B cell (primary cell): ENCODE results near the gene ADRB2. TPM values are rescaled to one million over a fixed set of nuclear protein-coding genes. Genes with fewer than 3 reads are reported as not detected.

Source experiments
- ATAC-seq: fragments of 200-7000 bp; cut with Tn5 transposase; one replicate; pipeline ENCODE4 v1.10.0; 2021; ENCODE audit warnings: low read depth, mild to moderate bottlenecking, moderate number of reproducible peaks, moderate library complexity
- CTCF ChIA-PET: fragments of 350-600 bp; sonication (Branson Sonifier 250); formaldehyde crosslinking; loops from one replicate; lab custom pipeline; 2021; ENCODE audit warnings: antibody characterized with exemption, inconsistent platforms; lab: Charles Lee
- POLR2A ChIA-PET: fragments of 350-600 bp; sonication (Branson Sonifier 250); formaldehyde crosslinking; loops from one replicate; lab custom pipeline; 2021; ENCODE audit warnings: antibody characterized with exemption; lab: Charles Lee
- DNase-seq: peaks from one replicate; pipeline ENCODE4 v3.0.0; 2013
- H2AFZ ChIP-seq: 2 replicates; pipeline ENCODE4 v1.6.1; 2012; ENCODE audit warnings: mild to moderate bottlenecking, low read depth, low read length; ENCODE audit not compliant: insufficient read depth, poor library complexity, severe bottlenecking
- H3K27ac ChIP-seq, 2 donors: 1 replicate in 1 of 2; 2 replicates in 1 of 2; pipeline ENCODE4 v1.5.1; 2012 to 2013; ENCODE audit warnings: low read length in 2 of 2, mild to moderate bottlenecking in 2 of 2, moderate library complexity in 1 of 2
- H3K27me3 ChIP-seq, 4 experiments: fragments of 200-600 bp in 1 of 4; sonication (generic) in 1 of 4; replicated peaks in 1 of 4; 1 replicate in 2 of 4; 2 replicates in 2 of 4; pipeline versions ENCODE4 v1.6.1 to v1.7.0; 2013 to 2016; ENCODE audit warnings: low read length in 3 of 4, mild to moderate bottlenecking in 2 of 4, mixed read lengths in 1 of 4, moderate library complexity in 1 of 4; ENCODE audit not compliant: insufficient read depth in 4 of 4, control insufficient read depth in 3 of 4; ENCODE audit errors: control extremely low read depth in 1 of 4
- H3K36me3 ChIP-seq, 2 experiments: replicated peaks in 1 of 2; 1 replicate in 1 of 2; 2 replicates in 1 of 2; pipeline versions ENCODE4 v1.6.1 to v1.7.1; 2013; ENCODE audit warnings: low read length in 1 of 2; ENCODE audit not compliant: insufficient read depth in 2 of 2, control insufficient read depth in 1 of 2; ENCODE audit errors: control extremely low read depth in 1 of 2, extremely low read depth in 1 of 2
- H3K4me1 ChIP-seq, 2 donors: fragments of 200-600 bp in 1 of 2; sonication (generic) in 1 of 2; 1 replicate in 1 of 2; 2 replicates in 1 of 2; pipeline versions ENCODE4 v1.5.1 to v1.6.1; 2013 to 2017; ENCODE audit warnings: low read length in 2 of 2; ENCODE audit not compliant: control insufficient read depth in 2 of 2, insufficient read depth in 2 of 2
- H3K4me2 ChIP-seq: replicated peaks from 2 replicates; pipeline ENCODE3; 2012; ENCODE audit warnings: mild to moderate bottlenecking, low read depth, low read length; ENCODE audit not compliant: poor library complexity, severe bottlenecking
- H3K4me3 ChIP-seq, 5 experiments: fragments of 200-600 bp in 1 of 5; sonication (generic) in 1 of 5; 1 replicate in 3 of 5; 2 replicates in 2 of 5; pipeline versions ENCODE4 v1.5.1 to v1.7.0; 2011 to 2016; ENCODE audit warnings: low read length in 4 of 5, mild to moderate bottlenecking in 4 of 5, low read depth in 2 of 5, control low read depth in 1 of 5, moderate library complexity in 1 of 5; ENCODE audit not compliant: insufficient read depth in 1 of 5; ENCODE audit errors: control extremely low read depth in 1 of 5, extremely low read depth in 1 of 5
- H3K79me2 ChIP-seq: fragments of 200-600 bp; sonication (generic); one replicate; pipeline ENCODE4 v1.6.0; 2016; ENCODE audit warnings: low read length; ENCODE audit not compliant: control insufficient read depth, insufficient read depth
- H3K9ac ChIP-seq: fragments of 200-600 bp; sonication (generic); 2 replicates; pipeline ENCODE4 v1.6.1; 2017; ENCODE audit warnings: mild to moderate bottlenecking, low read length, moderate library complexity
- H3K9me3 ChIP-seq, 3 donors: one replicate each; pipeline versions ENCODE4 v1.6.1 to v1.7.1; 2013; ENCODE audit warnings: low read length in 2 of 3; ENCODE audit not compliant: control insufficient read depth in 2 of 3, insufficient read depth in 1 of 3; ENCODE audit errors: control extremely low read depth in 1 of 3
- H4K20me1 ChIP-seq: 2 replicates; pipeline ENCODE4 v1.6.0; 2012; ENCODE audit warnings: mild to moderate bottlenecking, low read length; ENCODE audit not compliant: insufficient read depth, control insufficient read depth, poor library complexity, severe bottlenecking
- H3K27ac Mint-ChIP-seq: one replicate; pipeline ENCODE4 v1.8.0; 2021; ENCODE audit warnings: mixed read lengths
- H3K27me3 Mint-ChIP-seq: one replicate; pipeline ENCODE4 v1.8.0; 2021; ENCODE audit warnings: mixed read lengths
- H3K4me1 Mint-ChIP-seq: one replicate; pipeline ENCODE4 v1.8.0; 2021; ENCODE audit warnings: mixed read lengths
- H3K4me3 Mint-ChIP-seq: one replicate; pipeline ENCODE4 v1.8.0; 2021; ENCODE audit warnings: mixed read lengths
- H3K9me3 Mint-ChIP-seq: one replicate; pipeline ENCODE4 v1.8.0; 2022; ENCODE audit warnings: mixed read lengths; ENCODE audit not compliant: insufficient read depth
- EZH2 ChIP-seq: IDR thresholded peaks from 2 replicates; pipeline ENCODE4 v1.6.1; 2012; ENCODE audit warnings: borderline replicate concordance, low read depth, mild to moderate bottlenecking, moderate library complexity, low read length; ENCODE audit not compliant: insufficient read depth, poor library complexity, severe bottlenecking
- WGBS: methylation state at CpG from one replicate; pipeline ENCODE4 v1.1.5; 2013; ENCODE audit warnings: missing lambda C conversion rate; ENCODE audit not compliant: insufficient coverage; 5-methylcytosine and 5-hydroxymethylcytosine counted together
- intact Hi-C: fragments of 100-400 bp; cut with micrococcal nuclease; formaldehyde crosslinking; loops from one replicate; pipeline ENCODE4 v1.10.0; 2022
- polyA plus RNA-seq: library from polyadenylated mRNA; depleted of rRNA; stranded (reverse); fragments of >200 nt; gene quantifications from 2 replicates; pipeline ENCODE4 v1.2.3, GENCODE V29; 2012
- total RNA-seq, 2 donors: library from RNA; stranded (reverse); fragments of 120-200 nt in 1 of 2; gene quantifications; 1 replicate in 1 of 2; 2 replicates in 1 of 2; pipeline versions ENCODE4 v1.2.3 to v1.2.4, GENCODE V29; 2013 to 2022
- TF ChIP-seq, protein P1 (sequence below): fragments of 200-600 bp; IDR thresholded peaks from one replicate; pipeline ENCODE4 v1.8.0; 2022; ENCODE audit warnings: antibody characterized with exemption, mild to moderate bottlenecking

The ADRB2 gene
- total and polyA plus RNA-seq, 2 donors (not counting 1 experiment from before 2014, with no cell fraction given), result 6.0 to 12.4 TPM

GRCh38 chr5:148794729-148795561 is 31.5 kb upstream of the ADRB2 start:
- intact Hi-C loops, result no loop called here
- no peak for TF ChIP-seq EZH2
- TF ChIP-seq, protein P1, sequence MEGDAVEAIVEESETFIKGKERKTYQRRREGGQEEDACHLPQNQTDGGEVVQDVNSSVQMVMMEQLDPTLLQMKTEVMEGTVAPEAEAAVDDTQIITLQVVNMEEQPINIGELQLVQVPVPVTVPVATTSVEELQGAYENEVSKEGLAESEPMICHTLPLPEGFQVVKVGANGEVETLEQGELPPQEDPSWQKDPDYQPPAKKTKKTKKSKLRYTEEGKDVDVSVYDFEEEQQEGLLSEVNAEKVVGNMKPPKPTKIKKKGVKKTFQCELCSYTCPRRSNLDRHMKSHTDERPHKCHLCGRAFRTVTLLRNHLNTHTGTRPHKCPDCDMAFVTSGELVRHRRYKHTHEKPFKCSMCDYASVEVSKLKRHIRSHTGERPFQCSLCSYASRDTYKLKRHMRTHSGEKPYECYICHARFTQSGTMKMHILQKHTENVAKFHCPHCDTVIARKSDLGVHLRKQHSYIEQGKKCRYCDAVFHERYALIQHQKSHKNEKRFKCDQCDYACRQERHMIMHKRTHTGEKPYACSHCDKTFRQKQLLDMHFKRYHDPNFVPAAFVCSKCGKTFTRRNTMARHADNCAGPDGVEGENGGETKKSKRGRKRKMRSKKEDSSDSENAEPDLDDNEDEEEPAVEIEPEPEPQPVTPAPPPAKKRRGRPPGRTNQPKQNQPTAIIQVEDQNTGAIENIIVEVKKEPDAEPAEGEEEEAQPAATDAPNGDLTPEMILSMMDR, result no peak
- ChIA-PET POLR2A (interaction anchor here (0.9 kb wide), 1 partner anchor 14 kb away, joined by 3 read pairs; no protein-coding TSS in a partner anchor), CTCF (interaction anchor here (0.8 to 1.7 kb wide), 7 partner anchors 12 to 64 kb away, joined by 3 to 9 read pairs (median 4); no protein-coding TSS in a partner anchor)
- H3K36me3 ChIP-seq, result no peaks in the 10 kb centered on the region
- H3K9me3 ChIP-seq, result no peaks in the 10 kb centered on the region
- 5% methylated on average over 3 of the region's 5 CpGs for WGBS
- Mint-ChIP-seq H3K4me1 (peaks cover 37% of the 10 kb centered on the region), H3K27me3 (no peaks in the 10 kb centered on the region), H3K9me3 (no peaks in the 10 kb centered on the region), H3K27ac (peak overlapping the region; percentile 28), H3K4me3 (peak overlapping the region; percentile 56)
- H3K4me2 ChIP-seq, result peak overlapping the region; percentile 38
- peak; percentile 49 for DNase-seq
- no peak overlapping the region for H2AFZ ChIP-seq
- no peaks in the 10 kb centered on the region for H3K79me2 ChIP-seq
- no peaks in the 10 kb centered on the region for H4K20me1 ChIP-seq
- H3K4me1 ChIP-seq, result peaks cover 19 to 23% of the 10 kb centered on the region in 2 donors
- no peak overlapping the region for H3K9ac ChIP-seq
- ATAC-seq, result peak; percentile 72
- no peaks in the 10 kb centered on the region for H3K27me3 ChIP-seq
- peak overlapping the region in 1 of 2 donors; percentile 26 for H3K27ac ChIP-seq
- H3K4me3 ChIP-seq, result no peak overlapping the region

DNA sequence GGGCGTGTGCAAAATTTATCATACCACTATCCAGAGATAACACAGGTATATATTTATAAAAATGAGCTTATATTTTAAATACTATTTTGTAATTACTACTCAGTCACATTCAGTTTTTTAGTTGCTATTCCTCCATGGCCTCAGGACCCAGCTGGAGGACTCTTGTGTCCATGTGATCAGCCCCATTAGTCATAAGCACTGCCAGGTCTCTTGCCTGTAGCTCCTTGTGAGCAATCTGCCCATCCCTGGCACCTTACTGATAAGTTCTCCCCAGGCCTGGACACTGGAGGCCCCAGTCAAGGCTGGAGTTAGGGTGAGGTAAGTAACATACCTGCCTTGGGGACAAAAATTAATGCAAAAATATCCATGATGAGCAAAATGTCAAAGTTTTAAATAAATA is 29.5 kb upstream of the ADRB2 start:
- peaks cover 40% of the 10 kb centered on the region for H3K4me1 Mint-ChIP-seq
- Histone ChIP-seq H2AFZ (no peak overlapping the region), H3K79me2 (no peaks in the 10 kb centered on the region), H3K4me1 (peaks cover 19 to 30% of the 10 kb centered on the region in 2 donors), H3K27me3 (no peaks in the 10 kb centered on the region), H3K9me3 (no peaks in the 10 kb centered on the region), H4K20me1 (no peaks in the 10 kb centered on the region), H3K4me3 (no peak overlapping the region), H3K36me3 (no peaks in the 10 kb centered on the region), H3K4me2 (no peak overlapping the region), H3K27ac (no peak overlapping the region), H3K9ac (no peak overlapping the region)
- intact Hi-C loops, result no loop called here
- DNase-seq (no peak), ATAC-seq (no peak)
- WGBS, result no CpG with 5 or more reads among the region's 1 CpG
- POLR2A ChIA-PET, result interaction anchor here (0.7 kb wide), 2 partner anchors 41 to 171 kb away, joined by 5 to 8 read pairs; no protein-coding TSS in a partner anchor
- CTCF ChIA-PET, result interaction anchor here (1.3 to 1.7 kb wide), 3 partner anchors 24 to 67 kb away, joined by 3 to 9 read pairs (median 5); no protein-coding TSS in a partner anchor
- H3K27me3 Mint-ChIP-seq, result no peaks in the 10 kb centered on the region
- TF ChIP-seq EZH2, result no peak
- TF ChIP-seq, protein P1, result no peak
- no peaks in the 10 kb centered on the region for H3K9me3 Mint-ChIP-seq
- no peak overlapping the region for H3K4me3 Mint-ChIP-seq
- no peak overlapping the region for H3K27ac Mint-ChIP-seq
